OCI-LY7 (cell line): ENCODE measurements around the gene OR1I1. TPM values are rescaled to one million over a fixed set of nuclear protein-coding genes. Genes with fewer than 3 reads are reported as not detected.
A peak's percentile ranks its signal among the peaks of the same experiment; 100 is the strongest.
"Not testable (repeated sequence)": the region's sequence is repeated elsewhere in the genome, so short reads cannot be mapped to it uniquely, and the experiment has no call there.

Experiments
- BruUV-seq: library from RNA; stranded (reverse); fragments of 400-500 nt; replicated peaks from 2 replicates; lab custom pipeline; 2021; lab: Mats Ljungman, UMichigan
- CTCF ChIA-PET: fragments of 300-600 bp; sonication (Branson Sonifier 250); formaldehyde crosslinking; loops from one replicate; lab custom pipeline; 2022; ENCODE audit warnings: antibody characterized with exemption; ENCODE audit not compliant: unreplicated experiment; lab: Charles Lee
- POLR2A ChIA-PET: fragments of 300-600 bp; sonication (Branson Sonifier 250); formaldehyde crosslinking; loops from one replicate; lab custom pipeline; 2022; ENCODE audit warnings: antibody characterized with exemption; lab: Charles Lee
- DNase-seq: peaks from one replicate; pipeline ENCODE4 v3.0.0-alpha.2; 2015; ENCODE audit warnings: low spot score
- H2AFZ ChIP-seq: fragments of 200-600 bp; sonication (generic), shearing (Covaris generic); 2 replicates; pipeline ENCODE4 v1.6.1; 2014; ENCODE audit warnings: mild to moderate bottlenecking, antibody characterized with exemption, low read length, moderate library complexity
- H3K27ac ChIP-seq: fragments of 200-600 bp; sonication (generic); 2 replicates; pipeline ENCODE4 v1.5.1; 2014; ENCODE audit warnings: mixed run types, low read depth, mild to moderate bottlenecking, moderate library complexity, low read length, inconsistent platforms; ENCODE audit not compliant: poor library complexity, severe bottlenecking
- H3K36me3 ChIP-seq: fragments of 200-600 bp; sonication (generic); 2 replicates; pipeline ENCODE4 v1.6.1; 2014; ENCODE audit warnings: mild to moderate bottlenecking, antibody characterized with exemption, low read length, moderate library complexity, mixed read lengths; ENCODE audit not compliant: insufficient read depth
- H3K4me1 ChIP-seq: fragments of 200-600 bp; sonication (generic); 2 replicates; pipeline ENCODE4 v1.5.1; 2014; ENCODE audit warnings: mild to moderate bottlenecking, low read length; ENCODE audit not compliant: insufficient read depth, poor library complexity, severe bottlenecking
- H3K4me2 ChIP-seq: fragments of 200-600 bp; sonication (generic); 2 replicates; pipeline ENCODE4 v1.6.1; 2014; ENCODE audit warnings: mild to moderate bottlenecking, low read length
- H3K4me3 ChIP-seq: fragments of 200-600 bp; sonication (generic); 2 replicates; pipeline ENCODE4 v1.5.1; 2014; ENCODE audit warnings: mild to moderate bottlenecking, low read depth, low read length; ENCODE audit not compliant: poor library complexity, severe bottlenecking
- H3K79me2 ChIP-seq: fragments of 200-600 bp; sonication (generic); 2 replicates; pipeline ENCODE4 v1.6.1; 2016; ENCODE audit warnings: low read depth, mild to moderate bottlenecking, low read length, moderate library complexity, mixed read lengths; ENCODE audit not compliant: insufficient read depth
- H3K9me2 ChIP-seq: fragments of 200-600 bp; sonication (generic); 2 replicates; pipeline ENCODE4 v1.6.1; 2016; ENCODE audit warnings: mild to moderate bottlenecking, low read length, mixed read lengths; ENCODE audit not compliant: insufficient read depth
- H3K9me3 ChIP-seq: fragments of 200-600 bp; sonication (generic); 2 replicates; pipeline ENCODE4 v1.6.1; 2014; ENCODE audit warnings: mild to moderate bottlenecking, mixed run types, low read length, mixed read lengths
- H4K20me1 ChIP-seq: fragments of 200-600 bp; sonication (generic); 2 replicates; pipeline ENCODE4 v1.6.1; 2014; ENCODE audit warnings: mild to moderate bottlenecking, antibody characterized with exemption, low read length, moderate library complexity, mixed read lengths; ENCODE audit not compliant: insufficient read depth
- EZH2phosphoT487 ChIP-seq: fragments of 200-600 bp; sonication (generic); IDR thresholded peaks from 2 replicates; pipeline ENCODE4 v1.6.1; 2018; ENCODE audit warnings: low read depth, borderline replicate concordance, mild to moderate bottlenecking, mixed run types, antibody characterized with exemption, low read length, moderate library complexity, mixed read lengths
- intact Hi-C: fragments of 100-400 bp; cut with micrococcal nuclease; formaldehyde crosslinking; loops from one replicate; pipeline ENCODE4 v1.10.0; 2022; ENCODE audit not compliant: unreplicated experiment
- total RNA-seq, 2 experiments: library from RNA; depleted of rRNA in 1 of 2; stranded (reverse); fragments of >200 nt in 1 of 2; shearing (Covaris generic) in 1 of 2; gene quantifications; 2 replicates each; pipeline ENCODE4 v1.2.3, GENCODE V29; 2014 to 2022
- TF ChIP-seq, protein P1 (sequence below): fragments of 200-600 bp; sonication (generic); conservative IDR thresholded peaks from 2 replicates; pipeline ENCODE4 v1.5.1; 2014; ENCODE audit warnings: mild to moderate bottlenecking, antibody characterized with exemption, low read length, moderate library complexity, mixed read lengths

Gene OR1I1
- total RNA-seq, 2 experiments from 2014 or later = not detected

- H3K9me2 ChIP-seq = no peaks in the 10 kb centered on the region
- H3K9me3 ChIP-seq = no peaks in the 10 kb centered on the region
- no peaks in the 10 kb centered on the region for H3K79me2 ChIP-seq
- no peak overlapping the region for H3K4me3 ChIP-seq
- H2AFZ ChIP-seq = no peak overlapping the region
- intact Hi-C loops = no loop called here
- CTCF ChIA-PET = no interaction called here
- POLR2A ChIA-PET = no interaction called here
- H3K27ac ChIP-seq = no peak overlapping the region
- no TSS peak for BruUV-seq
- TF ChIP-seq EZH2phosphoT487 = no peak
- TF ChIP-seq, protein P1, sequence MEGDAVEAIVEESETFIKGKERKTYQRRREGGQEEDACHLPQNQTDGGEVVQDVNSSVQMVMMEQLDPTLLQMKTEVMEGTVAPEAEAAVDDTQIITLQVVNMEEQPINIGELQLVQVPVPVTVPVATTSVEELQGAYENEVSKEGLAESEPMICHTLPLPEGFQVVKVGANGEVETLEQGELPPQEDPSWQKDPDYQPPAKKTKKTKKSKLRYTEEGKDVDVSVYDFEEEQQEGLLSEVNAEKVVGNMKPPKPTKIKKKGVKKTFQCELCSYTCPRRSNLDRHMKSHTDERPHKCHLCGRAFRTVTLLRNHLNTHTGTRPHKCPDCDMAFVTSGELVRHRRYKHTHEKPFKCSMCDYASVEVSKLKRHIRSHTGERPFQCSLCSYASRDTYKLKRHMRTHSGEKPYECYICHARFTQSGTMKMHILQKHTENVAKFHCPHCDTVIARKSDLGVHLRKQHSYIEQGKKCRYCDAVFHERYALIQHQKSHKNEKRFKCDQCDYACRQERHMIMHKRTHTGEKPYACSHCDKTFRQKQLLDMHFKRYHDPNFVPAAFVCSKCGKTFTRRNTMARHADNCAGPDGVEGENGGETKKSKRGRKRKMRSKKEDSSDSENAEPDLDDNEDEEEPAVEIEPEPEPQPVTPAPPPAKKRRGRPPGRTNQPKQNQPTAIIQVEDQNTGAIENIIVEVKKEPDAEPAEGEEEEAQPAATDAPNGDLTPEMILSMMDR = peak; percentile 39
- H3K4me2 ChIP-seq = no peak overlapping the region
- no peaks in the 10 kb centered on the region for H3K4me1 ChIP-seq
- H4K20me1 ChIP-seq = no peaks in the 10 kb centered on the region
- no peak for DNase-seq
- no peaks in the 10 kb centered on the region for H3K36me3 ChIP-seq
Observed at GRCh38 chr19:15072930-15073647, 8.9 kb upstream of the OR1I1 start.

DNA sequence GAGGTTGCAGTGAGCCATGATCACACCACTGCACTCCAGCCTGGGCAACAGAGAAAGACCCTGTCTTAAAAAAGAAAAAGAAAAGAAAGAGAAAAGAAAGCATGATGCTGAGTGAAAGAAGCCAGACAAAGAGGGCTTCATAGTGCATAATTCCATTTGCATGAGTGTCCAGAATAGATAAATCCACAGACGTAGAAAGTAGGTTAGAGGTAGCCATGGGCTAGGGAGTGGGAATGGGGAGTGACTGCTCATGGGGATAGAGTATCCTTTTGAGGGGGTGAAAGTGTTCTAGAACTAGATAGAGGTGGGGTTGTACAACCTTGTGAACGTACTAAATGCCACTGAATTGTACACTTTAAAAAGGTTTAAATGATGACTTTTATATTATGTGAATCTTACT, 7.6 kb upstream of the OR1I1 start:
- no peak overlapping the region for H3K4me3 ChIP-seq
- no peaks in the 10 kb centered on the region for H3K36me3 ChIP-seq
- H3K79me2 ChIP-seq = no peaks in the 10 kb centered on the region
- no peaks in the 10 kb centered on the region for H3K9me2 ChIP-seq
- ChIA-PET POLR2A (no interaction called here), CTCF (no interaction called here)
- TF ChIP-seq, protein P1 = no peak
- no peak for TF ChIP-seq EZH2phosphoT487
- no peaks in the 10 kb centered on the region for H3K4me1 ChIP-seq
- no peak overlapping the region for H2AFZ ChIP-seq
- H3K4me2 ChIP-seq = no peak overlapping the region
- DNase-seq = no peak
- no TSS peak for BruUV-seq
- intact Hi-C loops = no loop called here
- no peak overlapping the region for H3K27ac ChIP-seq
- no peaks in the 10 kb centered on the region for H3K9me3 ChIP-seq
- no peaks in the 10 kb centered on the region for H4K20me1 ChIP-seq

- TF ChIP-seq, protein P1 = no peak
- TF ChIP-seq EZH2phosphoT487 = no peak
- Histone ChIP-seq H3K4me3 (no peak overlapping the region), H3K4me2 (no peak overlapping the region), H3K9me2 (no peaks in the 10 kb centered on the region), H2AFZ (no peak overlapping the region), H3K27ac (no peak overlapping the region), H4K20me1 (no peaks in the 10 kb centered on the region), H3K9me3 (no peaks in the 10 kb centered on the region), H3K4me1 (no peaks in the 10 kb centered on the region), H3K36me3 (no peaks in the 10 kb centered on the region), H3K79me2 (no peaks in the 10 kb centered on the region)
- no peak for DNase-seq
- ChIA-PET CTCF (no interaction called here), POLR2A (no interaction called here)
- BruUV-seq = no TSS peak
- intact Hi-C loops = no loop called here
Observed at GRCh38 chr19:15075806-15076205, 6.2 kb upstream of the OR1I1 start.

DNA sequence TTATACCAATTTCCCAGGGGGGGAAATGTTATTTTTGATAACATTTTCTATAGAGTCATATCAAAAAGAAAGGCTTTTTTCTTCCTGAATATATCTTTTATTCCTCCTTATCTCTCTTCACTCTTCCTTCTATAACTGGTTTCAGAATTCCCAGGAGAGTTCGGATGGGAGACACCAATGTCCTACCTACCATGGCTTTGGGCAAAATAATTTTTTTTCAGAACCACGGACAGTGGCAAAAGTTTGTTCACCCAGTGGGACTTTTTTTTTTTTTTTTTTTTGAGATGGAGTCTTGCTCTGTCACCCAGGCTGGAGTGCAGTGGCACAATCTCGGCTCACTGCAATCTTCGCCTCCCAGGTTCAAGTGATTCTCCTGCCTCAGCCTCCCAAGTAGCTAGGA, 2.0 kb upstream of the OR1I1 start:
- H3K4me2 ChIP-seq, H3K27ac ChIP-seq, H2AFZ ChIP-seq, H3K9me3 ChIP-seq, intact Hi-C loops, H4K20me1 ChIP-seq, CTCF ChIA-PET, H3K79me2 ChIP-seq, H3K4me1 ChIP-seq, H3K9me2 ChIP-seq, H3K36me3 ChIP-seq, H3K4me3 ChIP-seq, POLR2A ChIA-PET, BruUV-seq, DNase-seq: not testable (repeated sequence)
